ENCODE results near the gene AQP6.

- TF ChIP-seq, protein P1, sequence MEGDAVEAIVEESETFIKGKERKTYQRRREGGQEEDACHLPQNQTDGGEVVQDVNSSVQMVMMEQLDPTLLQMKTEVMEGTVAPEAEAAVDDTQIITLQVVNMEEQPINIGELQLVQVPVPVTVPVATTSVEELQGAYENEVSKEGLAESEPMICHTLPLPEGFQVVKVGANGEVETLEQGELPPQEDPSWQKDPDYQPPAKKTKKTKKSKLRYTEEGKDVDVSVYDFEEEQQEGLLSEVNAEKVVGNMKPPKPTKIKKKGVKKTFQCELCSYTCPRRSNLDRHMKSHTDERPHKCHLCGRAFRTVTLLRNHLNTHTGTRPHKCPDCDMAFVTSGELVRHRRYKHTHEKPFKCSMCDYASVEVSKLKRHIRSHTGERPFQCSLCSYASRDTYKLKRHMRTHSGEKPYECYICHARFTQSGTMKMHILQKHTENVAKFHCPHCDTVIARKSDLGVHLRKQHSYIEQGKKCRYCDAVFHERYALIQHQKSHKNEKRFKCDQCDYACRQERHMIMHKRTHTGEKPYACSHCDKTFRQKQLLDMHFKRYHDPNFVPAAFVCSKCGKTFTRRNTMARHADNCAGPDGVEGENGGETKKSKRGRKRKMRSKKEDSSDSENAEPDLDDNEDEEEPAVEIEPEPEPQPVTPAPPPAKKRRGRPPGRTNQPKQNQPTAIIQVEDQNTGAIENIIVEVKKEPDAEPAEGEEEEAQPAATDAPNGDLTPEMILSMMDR (IDR thresholded peaks at IDR 0.05; ENCODE audit: poor library complexity) = no peak
- no peak for TF ChIP-seq EZH2 (IDR thresholded peaks at IDR 0.05; ENCODE audit: borderline replicate concordance)
Observed at GRCh38 chr12:49976557-49976956, 3.8 kb downstream of the AQP6 start.

Data from hepatocyte (in vitro differentiated cells).